NK-92 (cell line): ENCODE measurements around the gene SCGN.

Experiments used
- DNase-seq: peaks from one replicate; lab custom pipeline; 2025; ENCODE audit not compliant: unreplicated experiment; lab: John Stamatoyannopoulos, UW

The SCGN gene

DNA sequence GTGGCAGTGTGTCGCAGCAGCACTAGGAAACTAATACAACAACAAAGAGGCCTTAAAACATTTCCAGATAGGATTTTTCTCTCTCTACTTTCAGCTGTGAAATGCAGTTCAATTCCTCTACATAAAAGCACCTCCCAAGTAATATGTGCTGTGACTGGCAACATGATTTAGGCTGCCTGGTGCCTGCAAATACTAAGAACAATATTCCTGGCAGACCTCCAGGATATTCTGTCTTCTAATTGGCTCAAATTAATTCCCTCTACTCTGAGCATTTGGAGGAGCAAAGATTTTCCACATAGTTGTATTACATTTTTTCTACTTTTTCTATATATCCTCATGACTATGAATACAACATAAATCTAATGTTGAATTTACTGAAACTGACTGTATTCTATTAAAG, 33.2 kb downstream of the SCGN start:
- DNase-seq, result no peak

DNA sequence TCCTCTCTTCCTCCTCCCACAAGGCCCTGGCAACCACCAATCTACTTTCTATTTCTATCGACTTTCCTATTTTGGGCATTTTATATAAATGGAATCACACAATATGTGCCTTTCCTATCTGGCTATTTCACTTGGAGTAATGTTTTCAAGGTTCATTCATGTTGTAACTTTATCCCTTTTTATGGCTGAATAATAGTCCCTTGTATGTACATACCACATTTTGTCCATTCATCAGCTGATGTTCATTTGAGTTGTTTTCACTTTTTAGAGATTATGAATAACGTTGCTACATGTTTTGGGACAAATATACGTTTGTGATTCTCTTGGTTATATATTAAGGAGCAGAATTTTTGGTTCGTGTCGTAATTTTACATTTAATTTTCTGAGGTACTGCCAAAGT, 33.9 kb downstream of the SCGN start:
- no peak for DNase-seq

- DNase-seq, result no peak
These were observed 34.8 kb downstream of the SCGN start for GRCh38 chr6:25686856-25687255.

DNA sequence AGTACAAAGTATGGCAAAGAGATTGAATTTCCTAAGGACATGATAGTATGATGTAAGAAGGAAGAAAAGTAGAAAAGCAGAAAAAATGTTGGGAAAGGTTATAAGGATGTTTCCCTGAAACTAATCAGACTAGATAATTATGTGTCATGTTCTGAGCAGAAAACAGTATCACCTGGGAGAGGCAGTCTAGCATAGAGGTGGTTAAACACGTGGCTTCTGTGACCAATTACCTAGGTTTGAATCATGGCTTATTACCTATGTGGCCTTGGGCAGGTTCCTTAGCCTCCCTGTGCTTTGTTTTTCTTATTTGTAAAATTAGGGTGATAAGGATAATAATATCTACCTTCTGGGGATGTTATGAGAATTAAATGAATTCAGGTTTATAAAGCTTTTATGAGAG, 38.0 kb downstream of the SCGN start:
- DNase-seq, result no peak

GRCh38 chr6:25691894-25692293, 39.9 kb downstream of the SCGN start:
- DNase-seq, result no peak

DNA sequence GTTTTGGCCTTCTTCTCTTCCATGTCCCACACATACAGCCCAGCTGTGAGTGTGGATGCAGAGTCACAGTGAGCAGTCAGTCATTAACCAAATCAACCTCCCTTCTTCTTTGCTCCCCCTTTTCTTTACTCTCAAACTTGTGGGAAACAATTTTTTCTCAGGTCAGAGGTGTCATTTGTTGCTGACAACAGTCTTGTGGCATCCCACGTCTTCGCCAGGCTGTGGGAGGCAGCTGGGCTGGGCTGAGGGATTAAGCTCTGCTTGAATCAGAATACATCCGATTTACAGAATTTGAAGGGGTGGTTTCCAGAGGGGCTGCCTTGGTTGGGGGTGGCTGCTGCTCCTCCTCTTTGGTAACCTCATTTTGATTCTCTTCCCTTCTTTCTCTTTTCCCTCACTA, 40.5 kb downstream of the SCGN start:
- no peak for DNase-seq

- DNase-seq, result no peak
These were observed 42.4 kb downstream of the SCGN start for GRCh38 chr6:25694366-25694765.

DNA sequence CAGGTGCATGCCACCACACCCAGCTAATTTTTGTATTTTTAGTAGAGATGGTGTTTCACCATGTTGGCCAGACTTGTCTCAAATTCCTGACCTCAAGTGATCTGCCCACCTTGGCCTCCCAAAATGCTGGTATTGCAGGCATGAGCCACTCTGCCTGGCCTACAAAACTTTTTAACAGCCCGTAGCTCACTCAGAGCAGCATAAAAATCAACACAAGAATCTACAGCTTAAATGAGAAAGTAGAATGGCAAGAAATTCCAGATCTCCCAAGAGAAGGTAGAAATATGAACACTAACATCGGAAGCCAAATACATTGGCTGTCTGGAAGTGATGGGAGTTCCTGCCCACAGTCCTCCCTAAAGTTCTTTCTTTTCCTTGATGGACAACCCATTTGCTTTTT, 43.7 kb downstream of the SCGN start:
- no peak for DNase-seq

DNA sequence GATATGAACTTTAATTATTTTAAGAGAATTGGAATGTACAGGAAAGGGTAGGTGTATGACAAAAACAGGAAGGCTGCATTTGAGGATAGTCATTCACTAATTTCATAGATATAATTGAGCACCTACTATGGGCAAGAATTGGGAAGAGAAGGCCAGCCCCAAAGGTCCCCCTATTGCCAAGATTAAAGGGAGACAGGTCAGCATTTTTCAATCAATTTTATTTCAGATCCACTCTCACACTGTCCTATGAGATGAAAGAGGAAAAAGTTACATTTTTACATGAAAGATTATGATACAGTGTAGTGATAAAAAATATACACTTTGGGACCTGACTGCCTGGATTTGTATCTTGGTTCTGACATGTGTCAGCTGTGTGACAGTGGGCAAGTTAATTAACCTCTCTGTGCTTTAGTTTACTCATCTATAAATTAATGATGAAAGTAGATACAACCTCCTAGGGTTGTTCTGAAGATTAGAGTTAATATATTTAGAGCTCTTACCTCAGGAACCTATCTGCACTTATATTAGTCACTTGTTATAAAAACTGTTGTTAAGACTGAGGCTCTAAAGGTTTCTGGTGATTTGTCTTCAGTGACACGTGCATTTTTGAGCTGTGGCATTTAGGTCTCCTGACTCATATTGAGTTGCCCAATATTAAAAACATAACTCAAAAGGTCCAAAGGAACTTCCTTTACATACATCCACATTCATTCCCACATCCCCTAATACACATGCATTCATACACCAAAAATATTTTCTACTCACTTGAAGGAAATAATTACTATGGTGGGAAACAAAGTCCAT, 45.7 kb downstream of the SCGN start:
- DNase-seq, result no peak

GRCh38 chr6:25698631-25699030, 46.6 kb downstream of the SCGN start:
- no peak for DNase-seq

DNA sequence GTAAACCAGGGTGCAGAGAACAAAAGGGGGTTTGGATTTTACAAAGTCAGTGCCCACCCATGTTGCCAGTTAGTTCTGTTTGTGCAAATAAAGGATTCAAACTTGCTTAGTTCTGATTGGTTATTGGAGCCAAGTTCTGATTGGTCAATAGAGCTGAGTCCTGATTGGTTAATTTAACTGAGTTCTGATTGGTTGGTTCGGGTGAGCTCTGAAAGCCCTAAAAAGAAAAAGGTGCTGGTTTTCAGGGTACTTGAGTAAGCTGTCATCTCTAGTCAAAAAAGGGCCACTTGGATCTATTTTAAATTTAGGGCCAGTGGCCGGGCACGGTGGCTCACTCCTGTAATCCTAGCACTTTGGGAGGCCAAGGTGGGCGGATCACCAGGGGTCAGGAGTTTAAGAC, 47.6 kb downstream of the SCGN start:
- no peak for DNase-seq

DNA sequence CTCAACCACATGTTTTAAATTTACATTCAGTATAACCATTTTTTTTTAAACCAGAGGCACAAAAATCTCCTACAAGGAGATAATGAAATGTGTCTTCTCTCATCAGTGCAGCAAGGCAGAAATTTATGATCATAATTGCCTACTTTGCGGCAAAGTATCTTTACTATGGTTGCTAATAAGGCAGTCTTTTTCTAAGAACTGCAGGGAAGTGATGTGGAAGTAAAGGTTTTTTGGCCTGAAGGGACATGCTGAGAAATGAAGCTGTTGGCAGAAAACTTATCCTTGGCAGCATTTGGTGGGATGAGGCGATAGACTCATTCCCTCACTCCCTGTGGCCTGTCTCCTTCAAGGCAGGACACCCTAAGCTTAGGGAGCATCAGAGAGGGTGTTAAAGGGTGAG, 48.7 kb downstream of the SCGN start:
- no peak for DNase-seq

GRCh38 chr6:25701807-25702206, 49.8 kb downstream of the SCGN start:
- no peak for DNase-seq

DNA sequence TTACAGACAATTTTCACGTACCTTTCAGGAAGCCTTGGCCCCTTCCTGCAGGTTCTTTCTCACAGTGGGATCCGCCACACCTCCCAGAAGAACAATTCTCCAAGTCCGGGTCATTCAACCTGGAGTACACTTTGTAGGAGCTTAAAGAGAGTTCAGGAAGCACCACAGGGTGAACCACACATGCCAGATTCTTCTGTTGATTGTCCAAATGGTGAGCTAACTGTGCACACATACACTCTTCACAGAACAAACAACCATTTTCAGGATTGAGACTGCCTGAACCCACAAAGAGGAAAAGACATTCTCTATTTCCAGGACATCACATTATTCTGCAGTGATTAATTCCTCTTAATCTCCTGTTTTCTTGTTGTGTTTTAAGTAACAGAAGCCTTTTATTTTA, 51.0 kb downstream of the SCGN start:
- no peak for DNase-seq

DNA sequence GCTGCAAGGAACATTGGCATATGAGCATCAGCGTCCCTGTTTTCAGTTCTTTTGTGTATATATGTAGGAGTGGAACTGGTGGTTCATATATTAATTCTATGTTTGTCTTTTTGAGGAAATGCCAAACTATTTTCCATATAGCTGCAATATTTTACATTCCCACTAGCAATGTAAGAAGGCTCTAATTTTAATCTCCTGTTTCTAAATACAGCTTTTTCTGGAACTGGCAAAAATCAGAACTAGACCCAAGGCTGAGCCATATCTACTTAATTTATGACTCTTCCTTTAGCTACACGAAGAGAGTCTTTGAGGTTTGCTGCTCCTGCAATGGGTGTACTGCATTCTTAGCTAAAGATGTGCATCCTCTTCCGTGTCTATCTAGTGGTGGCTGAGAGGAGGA, 52.0 kb downstream of the SCGN start:
- DNase-seq, result no peak

DNA sequence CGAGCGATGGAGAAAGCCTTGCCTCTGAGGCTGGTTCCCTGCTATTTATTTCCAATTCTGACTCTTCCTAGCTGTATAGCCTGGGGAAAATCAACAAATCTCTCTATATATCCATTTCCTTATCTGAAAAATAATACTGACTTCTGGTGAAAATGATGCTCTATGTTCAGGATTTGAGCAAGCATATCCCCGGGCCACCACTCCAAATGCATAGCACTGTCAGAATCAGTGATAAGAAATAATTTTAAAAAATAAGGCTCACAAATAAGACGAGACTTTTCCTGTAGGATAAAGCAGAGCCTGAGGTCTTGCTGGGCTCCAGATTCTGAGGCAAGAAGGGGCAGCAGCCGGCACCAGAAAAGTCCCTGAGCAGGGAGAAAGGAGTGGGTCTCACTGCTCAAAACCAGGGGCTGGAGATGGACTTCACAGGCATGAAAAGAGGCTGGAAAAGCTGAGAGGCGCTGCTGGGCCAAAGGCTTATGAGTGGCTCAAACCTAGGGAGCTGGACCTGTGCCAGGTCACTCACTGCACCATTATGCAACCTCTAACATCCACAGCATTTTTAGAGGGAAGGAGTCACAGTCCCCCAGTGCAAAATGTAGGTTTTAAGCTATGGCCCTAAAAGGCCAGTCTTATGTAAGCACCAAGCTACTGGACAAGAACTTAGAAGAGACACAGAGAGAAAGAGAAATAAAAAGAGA, 54.4 kb downstream of the SCGN start:
- DNase-seq, result no peak

GRCh38 chr6:25709761-25710160, 57.7 kb downstream of the SCGN start:
- no peak for DNase-seq

DNA sequence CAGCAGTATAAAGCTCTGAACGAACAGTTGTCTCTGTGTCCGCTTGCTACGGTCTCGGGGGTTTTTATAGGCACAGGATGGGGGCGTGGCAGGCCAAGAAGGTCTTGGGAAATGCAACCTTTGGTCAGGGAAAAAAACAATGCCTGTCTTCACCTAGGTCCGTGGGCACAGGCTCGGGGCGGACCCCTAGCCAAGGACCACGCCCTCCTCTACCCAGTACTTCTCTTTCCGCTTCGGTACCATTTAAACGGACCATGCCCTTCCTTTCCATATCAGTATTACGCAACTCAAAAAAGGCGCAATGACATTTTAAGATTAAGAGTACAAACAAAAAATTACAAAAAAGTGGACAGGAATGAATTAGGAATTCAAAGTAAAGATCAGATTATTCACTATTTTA, 58.3 kb downstream of the SCGN start:
- DNase-seq, result no peak

DNA sequence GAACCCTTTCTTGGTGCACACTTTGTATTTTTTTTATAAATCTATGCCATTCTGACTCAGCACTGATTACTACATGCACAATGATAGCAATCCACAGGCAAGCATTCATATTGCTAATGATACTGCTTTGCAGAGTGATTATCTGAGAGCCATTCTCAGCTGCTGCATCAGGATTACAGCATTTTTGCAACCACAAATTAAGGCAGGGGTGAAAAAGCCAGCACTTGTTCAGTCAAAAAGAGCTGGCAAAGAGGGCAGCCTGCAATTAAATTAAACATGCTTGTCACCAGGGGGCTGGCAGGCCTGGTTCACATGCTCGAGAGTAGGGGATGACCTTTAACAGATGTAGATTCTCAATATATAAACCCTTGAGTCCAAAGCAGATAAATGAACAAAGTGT, 61.8 kb downstream of the SCGN start:
- DNase-seq, result no peak

DNA sequence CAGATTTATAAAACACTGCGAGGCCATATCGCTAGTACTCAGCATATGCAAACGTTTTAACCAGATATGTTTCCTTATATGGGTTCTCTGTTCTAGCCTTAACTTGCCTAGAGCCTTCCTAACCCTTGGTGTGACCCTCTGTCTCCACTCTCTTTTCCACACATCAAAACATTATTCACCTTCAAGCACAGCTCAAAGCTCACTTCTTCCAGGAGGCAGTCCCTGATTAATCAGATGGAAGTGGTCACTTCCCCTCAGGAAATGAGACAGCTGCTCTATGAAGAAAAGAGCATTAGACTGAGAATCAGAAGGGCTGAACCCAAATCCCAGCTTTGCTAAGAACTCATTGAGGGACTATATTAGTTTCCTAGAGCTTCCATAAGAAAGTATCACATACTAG, 62.8 kb downstream of the SCGN start:
- no peak for DNase-seq

- no peak for DNase-seq
These were observed 63.8 kb downstream of the SCGN start for GRCh38 chr6:25715794-25716193.

DNA sequence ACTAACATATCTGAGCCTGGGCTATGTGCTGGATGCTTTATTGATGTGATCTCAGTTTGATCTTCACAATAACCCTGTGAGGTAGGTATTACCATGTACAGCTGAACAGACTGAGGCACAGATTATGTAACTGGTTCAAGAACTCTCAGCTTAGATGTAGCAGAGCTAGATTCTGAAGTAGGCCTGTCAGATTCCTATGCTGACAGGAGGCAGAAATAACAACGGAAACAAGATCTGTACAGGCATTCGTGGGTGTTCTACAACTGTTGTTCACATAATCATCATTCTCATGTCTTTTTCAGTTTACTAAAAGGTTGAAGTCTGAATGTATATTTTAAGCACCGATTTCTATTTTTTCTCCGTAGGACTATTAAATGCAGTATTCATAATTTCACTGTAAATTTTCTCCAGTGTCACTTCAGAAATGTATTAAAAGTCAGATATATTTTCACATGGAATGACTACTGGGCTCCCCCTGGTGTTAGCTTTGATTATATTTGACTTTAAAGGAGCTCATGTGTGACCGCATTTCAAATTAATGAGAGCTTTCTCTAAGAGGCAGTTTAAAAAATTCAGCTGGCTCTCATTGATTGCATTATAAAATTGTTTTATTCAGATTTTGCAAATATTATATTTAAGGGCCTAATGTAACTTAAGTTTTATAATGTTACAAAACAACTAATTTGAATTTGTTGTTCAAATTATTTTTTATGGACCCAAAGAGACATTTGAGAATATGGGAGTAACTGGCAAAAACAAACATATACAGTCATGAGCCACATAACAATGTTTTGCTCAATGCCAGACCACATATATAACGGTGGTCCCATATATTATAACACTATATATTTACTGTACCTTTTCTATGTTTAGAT, 66.1 kb downstream of the SCGN start:
- no peak for DNase-seq
